GM21381 (cell line): Measurements from ENCODE around the gene KCNH3.

Source experiments
- ATAC-seq: cut with Tn5 transposase; IDR thresholded peaks from one replicate; pipeline ENCODE4 v1.9.1; 2021; ENCODE audit warnings: mild to moderate bottlenecking, moderate library complexity; ENCODE audit not compliant: unreplicated experiment

Gene KCNH3

DNA sequence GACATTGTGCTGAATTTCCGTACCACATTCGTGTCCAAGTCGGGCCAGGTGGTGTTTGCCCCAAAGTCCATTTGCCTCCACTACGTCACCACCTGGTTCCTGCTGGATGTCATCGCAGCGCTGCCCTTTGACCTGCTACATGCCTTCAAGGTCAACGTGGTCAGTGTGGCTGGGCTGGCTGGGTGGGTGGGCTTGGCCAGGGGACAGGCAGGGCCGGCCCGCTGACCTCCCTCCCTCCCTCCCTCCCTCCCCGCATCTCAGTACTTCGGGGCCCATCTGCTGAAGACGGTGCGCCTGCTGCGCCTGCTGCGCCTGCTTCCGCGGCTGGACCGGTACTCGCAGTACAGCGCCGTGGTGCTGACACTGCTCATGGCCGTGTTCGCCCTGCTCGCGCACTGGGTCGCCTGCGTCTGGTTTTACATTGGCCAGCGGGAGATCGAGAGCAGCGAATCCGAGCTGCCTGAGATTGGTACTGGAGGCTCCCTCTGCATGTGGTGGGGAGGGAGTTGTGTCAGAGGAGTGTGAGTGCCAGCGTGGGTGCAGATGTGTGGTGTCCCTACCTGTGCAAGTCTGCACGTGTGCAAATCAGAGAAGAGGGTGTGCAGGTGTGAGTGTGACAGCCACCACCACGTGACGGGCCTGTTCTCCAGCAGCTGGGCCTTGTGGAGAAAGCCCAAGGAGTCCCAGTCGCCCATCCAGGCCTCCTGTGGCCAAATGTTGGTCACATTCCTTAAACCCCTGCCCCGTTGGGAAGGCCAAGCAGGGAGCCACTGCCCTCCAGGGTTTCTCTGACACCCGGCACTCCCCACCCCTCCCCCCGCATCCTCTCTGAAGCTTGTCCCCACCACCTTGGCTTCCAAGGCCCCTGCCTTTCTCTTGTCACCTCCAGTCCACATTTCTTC is 5.3 kb downstream of the KCNH3 start:
- ATAC-seq: no peak

DNA sequence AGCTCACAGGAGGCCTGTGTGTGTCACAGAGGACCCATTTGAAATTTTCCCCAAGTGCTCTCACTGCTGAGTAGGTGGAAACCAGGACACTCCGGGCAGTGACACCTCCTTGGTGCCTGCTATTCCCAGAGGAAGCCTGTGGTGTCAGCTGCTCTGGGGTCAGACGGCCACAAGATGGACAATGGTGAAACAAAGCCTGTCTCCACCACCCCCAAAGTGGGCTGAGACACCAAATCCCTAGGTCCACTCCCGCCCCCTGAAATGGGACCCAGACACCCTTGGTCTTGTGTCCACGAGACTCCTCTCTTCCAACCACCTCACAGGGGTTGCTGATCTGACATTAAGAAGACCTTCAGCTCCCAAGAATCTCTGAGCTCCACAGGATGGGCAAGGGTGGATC is 7.0 kb downstream of the KCNH3 start:
- ATAC-seq: no peak

DNA sequence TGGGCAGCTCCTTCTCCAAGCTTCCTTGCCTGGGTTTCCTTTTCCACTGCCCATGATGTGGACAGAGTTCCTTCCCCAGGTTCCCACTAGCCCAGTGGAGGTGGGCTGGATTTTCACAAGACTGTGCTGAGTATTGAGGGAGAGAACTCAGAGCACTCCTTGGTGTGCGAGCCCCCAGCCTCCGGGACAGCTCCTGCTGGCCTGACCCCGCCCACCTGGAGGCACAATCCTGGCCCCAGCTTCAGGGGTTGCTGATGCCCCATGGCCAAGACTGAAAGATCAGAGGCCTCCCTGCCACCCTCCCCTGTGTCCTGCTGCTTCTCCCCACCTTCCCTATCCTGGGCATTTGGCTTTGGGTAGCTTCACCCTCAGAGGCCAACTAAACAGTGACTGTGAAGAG is 7.7 kb downstream of the KCNH3 start:
- no peak for ATAC-seq

DNA sequence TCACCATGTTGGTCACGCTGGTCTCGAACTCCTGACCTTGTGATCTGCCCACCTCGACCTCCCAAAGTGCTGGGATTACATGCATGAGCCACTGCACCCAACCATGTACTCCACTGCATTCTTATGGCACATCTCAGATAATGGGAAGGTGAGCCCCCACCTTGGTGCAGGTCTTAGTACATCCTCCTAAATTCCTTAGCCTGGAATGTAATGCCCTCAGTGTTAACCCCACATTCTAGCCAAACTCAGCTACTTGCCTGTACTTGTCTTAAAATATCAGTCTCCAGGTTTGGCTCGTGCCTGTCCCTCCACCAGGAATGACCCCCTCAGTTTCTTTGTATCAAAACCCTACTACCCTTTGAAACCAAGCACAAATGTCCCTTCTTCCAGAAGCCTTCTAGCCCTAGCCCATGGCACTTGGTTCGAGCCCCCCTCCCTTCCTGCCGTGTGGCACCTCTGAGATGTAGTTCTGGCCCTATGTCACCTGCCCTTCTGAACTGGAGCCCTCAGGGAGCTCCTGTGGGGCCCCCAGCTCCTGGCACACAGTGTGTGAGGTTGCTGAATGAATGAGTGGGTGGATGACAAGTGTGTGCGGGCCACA is 8.4 kb downstream of the KCNH3 start:
- ATAC-seq: no peak

DNA sequence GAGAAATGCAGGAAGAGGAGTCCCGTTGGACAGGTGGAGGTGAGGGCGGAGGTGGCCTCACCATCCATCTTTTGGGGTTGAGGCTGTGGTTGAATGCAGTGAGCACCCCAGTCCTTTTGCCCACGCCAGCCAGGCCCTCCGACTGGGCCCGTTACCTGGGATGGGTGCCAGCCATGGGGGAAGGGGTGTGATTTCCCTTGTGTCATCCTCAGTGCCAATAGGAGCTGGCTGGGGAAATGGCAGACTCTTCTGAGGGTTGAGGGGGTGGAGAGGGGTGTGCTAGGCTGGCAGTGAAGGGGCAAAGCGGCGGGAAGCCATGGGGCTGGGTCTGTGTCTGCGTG is 9.6 kb downstream of the KCNH3 start:
- no peak for ATAC-seq

DNA sequence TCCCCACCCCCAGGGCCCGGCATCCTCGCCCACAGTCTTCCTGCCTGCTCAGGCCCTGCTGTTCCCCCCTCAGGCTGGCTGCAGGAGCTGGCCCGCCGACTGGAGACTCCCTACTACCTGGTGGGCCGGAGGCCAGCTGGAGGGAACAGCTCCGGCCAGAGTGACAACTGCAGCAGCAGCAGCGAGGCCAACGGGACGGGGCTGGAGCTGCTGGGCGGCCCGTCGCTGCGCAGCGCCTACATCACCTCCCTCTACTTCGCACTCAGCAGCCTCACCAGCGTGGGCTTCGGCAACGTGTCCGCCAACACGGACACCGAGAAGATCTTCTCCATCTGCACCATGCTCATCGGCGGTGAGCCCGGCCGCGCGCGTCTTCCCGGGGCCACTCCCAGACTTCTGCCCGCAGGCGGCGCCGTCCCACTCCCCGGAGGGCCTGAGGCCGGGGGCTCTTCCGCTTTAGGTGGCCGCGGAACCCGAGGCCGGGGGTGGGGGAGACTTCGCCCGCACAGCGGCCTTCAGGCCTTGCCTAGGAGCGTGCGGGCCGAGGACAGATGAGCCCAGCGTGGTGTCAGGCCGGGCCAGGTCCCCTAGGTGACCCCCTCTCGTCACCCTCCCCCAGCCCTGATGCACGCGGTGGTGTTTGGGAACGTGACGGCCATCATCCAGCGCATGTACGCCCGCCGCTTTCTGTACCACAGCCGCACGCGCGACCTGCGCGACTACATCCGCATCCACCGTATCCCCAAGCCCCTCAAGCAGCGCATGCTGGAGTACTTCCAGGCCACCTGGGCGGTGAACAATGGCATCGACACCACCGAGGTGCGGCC is 10.2 kb downstream of the KCNH3 start:
- ATAC-seq: no peak

DNA sequence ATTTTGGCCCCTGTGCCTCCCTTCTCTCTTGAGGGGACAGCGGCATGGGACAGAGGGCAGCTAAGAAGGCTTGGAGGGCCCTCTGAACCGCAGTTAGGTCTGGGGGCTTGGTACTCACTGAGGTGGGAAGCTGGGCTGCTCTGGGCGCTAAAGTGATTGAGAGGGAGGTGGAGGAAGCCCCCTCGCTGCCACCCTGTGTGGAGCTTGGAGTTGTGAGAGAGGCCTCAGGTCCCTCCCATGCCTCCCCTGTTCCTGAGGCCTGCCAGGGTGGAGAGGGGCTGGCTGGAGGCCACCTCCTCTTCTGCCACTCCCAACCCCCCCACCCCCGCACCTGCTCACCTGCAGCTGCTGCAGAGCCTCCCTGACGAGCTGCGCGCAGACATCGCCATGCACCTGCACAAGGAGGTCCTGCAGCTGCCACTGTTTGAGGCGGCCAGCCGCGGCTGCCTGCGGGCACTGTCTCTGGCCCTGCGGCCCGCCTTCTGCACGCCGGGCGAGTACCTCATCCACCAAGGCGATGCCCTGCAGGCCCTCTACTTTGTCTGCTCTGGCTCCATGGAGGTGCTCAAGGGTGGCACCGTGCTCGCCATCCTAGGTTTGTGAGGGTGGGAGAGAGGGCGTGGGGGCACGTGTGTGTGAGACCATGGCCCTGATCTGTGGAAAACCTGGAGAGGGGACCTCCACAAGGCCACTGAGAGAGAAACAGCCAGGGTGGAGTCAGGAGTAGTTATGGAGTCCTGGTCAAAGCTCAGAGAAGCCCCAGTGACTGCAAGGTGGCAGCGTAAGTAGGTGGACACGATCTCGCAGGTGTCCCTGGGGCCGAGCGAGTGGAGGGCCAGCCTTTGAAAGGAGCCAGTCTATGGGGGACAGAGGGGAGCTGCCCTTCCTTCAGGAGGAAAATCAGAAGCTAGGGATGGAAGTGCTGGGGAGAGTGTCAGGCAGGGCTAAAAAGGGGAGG is 11.2 kb downstream of the KCNH3 start:
- no peak for ATAC-seq

DNA sequence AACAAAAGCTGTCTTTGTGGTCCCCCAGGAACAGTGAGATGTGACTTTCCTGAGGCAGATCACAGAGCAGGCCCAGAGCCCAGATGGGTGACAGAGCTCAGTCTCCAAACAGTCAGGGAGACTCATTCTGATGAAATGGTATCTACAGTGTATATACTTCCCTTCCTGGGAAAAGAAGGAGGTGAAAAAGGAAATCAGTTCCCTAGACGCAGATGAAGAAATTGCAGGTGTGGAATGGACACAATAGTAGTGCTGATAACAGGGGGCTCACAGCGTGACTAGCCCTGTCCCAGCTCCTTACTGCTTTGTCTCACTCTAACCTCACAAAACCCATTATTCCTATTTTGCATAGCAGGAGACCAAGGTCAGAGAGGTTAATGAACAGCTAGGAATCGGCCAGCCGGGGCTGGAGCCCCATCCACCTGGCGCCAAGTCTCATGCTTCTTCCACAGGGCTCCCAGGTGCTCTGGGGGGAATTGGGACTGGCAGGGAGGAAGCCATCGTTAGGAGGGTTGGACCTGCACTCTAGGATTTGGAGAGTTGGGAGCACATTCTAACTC is 11.9 kb downstream of the KCNH3 start:
- ATAC-seq: no peak

DNA sequence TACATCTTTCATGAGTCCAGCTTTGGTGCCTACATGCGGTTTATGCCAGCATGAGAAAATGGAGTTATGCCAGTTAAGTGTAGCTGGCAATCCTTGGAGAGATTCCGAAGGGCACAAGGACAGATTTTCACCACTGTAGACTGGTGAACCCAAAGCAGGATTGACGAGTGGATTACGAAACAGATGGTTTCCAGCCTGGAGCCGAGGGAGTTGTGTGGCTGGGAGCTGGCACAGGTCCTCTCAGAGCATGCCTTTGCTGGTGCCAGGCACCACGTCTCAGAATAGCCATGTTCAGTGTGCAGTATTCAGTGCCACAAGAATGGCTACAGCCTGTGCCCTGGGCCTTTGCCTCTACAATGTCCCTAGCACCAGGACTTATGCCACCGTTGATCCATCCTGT is 13.2 kb downstream of the KCNH3 start:
- no peak for ATAC-seq

DNA sequence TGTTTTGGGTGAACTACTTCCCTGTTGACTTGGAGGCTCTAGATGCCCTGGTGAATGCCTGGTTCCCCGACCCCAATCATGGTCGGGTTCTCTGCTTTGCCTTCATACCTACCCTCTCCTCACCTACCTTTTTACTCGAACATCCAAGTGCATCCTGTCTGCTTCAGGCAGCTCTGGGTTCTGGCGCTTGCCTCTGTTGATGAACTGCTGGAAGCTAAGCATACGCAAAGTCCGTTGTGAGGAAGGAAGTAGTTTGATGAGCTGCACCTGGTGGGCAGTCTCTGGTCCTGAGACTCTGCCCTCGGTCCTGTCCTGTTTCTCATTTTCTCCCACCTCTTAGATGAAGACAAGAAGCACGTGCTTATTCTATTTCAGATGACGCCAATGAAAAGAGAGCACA is 13.6 kb downstream of the KCNH3 start:
- ATAC-seq: no peak

DNA sequence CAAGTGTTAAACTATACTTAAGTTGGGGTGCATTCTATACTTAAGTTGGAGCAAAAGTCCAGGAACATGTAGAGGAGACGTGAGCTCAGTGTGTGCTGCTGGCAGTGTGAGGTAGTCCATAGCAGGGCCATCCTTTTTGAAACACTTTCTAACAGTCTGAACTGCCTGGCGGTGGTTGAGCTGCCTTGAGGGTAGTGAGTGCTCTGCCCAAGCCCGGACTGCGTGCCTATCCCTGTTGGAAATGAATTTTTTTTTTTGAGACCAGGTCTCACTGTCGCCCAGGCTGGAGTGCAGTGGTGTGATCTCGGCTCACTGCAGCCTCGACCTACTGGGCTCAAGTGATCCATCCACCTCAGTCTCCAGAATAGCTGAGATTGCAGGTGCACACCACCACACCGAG is 14.1 kb downstream of the KCNH3 start:
- no peak for ATAC-seq

DNA sequence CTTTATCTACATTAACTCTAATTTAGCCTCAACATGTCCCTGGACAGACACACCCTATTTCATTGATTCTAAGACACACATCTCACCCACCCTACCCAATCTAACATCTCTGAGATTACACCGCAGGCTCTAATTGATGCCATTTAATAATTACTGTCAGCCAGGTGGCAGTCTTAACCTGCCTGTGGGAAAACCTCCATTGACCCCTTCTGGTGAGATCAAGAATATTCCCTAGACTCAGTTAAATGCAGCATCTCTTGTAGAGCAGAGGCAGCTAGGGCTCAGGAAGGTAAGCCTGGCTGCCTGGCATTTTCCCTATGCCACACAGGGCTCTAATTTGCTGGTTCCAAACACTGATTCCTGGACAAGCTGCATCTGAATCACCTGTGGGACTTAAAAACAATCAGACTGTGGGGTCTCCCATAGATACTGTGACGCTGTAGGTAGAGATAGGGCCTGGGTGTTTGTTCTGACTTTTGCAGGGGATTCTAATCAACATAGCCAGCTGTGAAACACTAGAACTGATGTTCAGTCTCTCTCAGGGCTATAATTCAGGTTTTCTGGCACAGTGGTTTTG is 14.8 kb downstream of the KCNH3 start:
- ATAC-seq: no peak

DNA sequence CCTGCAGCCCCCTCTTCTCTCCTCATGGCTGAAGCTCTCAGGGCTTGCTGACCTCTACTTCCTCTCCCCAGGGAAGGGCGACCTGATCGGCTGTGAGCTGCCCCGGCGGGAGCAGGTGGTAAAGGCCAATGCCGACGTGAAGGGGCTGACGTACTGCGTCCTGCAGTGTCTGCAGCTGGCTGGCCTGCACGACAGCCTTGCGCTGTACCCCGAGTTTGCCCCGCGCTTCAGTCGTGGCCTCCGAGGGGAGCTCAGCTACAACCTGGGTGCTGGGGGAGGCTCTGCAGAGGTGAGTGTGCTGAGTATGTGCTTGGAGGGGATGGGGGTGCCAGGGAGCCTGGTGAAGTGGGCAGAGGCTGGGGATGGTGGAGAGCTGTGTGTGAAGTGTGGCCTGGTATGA is 15.4 kb downstream of the KCNH3 start:
- ATAC-seq: no peak

DNA sequence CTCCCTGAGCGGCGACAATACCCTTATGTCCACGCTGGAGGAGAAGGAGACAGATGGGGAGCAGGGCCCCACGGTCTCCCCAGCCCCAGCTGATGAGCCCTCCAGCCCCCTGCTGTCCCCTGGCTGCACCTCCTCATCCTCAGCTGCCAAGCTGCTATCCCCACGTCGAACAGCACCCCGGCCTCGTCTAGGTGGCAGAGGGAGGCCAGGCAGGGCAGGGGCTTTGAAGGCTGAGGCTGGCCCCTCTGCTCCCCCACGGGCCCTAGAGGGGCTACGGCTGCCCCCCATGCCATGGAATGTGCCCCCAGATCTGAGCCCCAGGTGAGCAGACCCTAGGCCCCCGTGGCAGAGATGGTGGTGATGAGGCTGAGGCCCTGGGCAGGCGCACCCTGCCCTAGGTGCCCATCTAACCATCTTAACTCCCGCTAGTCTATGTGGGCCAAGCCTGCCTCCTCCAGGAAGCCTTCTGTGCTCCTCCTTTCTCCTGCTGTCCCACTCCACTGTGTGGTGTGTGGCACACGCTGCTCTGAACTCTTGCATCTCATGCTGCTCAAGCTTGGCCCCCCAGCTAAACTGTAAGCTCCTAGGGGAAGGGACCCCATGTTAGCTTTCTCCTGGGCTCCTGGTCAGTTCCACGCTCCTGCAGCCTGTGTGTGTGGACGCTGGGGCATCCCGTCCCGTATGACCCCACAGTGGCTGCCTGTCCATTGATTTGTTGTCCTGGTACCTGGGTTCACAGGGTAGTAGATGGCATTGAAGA is 17.0 kb downstream of the KCNH3 start:
- no peak for ATAC-seq

DNA sequence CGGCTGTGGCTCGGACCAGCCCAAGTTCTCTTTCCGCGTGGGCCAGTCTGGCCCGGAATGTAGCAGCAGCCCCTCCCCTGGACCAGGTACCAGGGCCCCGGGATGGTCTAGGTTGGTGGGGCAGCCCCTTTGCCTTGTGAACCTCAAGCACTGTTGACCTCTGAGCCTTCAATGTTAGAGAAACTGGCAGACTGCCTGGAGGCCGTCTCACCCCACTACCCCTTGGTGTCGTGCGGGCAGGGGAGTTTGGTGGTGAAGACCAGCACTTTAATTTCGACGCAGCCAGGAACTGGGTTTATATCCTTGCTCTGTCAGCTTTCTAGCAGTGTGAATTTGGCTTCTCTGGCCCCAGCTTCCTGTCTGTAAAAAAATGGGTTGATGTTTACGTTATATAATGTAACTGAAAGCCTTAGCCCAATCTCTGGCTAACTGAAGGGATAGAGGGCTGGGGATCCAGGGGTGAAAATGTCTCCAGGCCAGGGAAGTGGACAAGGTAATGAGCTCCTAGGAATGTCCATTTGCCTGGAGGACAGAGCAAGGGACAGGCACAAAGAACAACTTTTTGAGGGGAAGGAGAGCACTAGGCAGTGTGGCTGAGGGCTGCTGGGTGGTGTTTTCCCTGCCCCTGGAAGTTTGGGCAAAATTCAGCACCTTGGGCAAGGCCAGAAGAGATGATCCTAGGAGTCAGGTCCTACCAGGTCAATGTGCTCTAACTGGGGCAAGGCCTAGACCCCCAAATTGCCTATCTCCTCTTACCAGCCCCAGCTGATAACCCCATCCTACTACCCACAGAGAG is 17.8 kb downstream of the KCNH3 start:
- no peak for ATAC-seq

DNA sequence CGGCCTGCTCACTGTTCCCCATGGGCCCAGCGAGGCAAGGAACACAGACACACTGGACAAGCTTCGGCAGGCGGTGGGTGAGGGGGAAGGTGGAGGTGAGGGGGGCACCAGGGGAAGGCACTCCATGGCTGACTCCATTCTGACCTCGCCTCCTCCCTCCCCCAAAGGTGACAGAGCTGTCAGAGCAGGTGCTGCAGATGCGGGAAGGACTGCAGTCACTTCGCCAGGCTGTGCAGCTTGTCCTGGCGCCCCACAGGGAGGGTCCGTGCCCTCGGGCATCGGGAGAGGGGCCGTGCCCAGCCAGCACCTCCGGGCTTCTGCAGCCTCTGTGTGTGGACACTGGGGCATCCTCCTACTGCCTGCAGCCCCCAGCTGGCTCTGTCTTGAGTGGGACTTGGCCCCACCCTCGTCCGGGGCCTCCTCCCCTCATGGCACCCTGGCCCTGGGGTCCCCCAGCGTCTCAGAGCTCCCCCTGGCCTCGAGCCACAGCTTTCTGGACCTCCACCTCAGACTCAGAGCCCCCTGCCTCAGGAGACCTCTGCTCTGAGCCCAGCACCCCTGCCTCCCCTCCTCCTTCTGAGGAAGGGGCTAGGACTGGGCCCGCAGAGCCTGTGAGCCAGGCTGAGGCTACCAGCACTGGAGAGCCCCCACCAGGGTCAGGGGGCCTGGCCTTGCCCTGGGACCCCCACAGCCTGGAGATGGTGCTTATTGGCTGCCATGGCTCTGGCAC is 18.5 kb downstream of the KCNH3 start:
- no peak for ATAC-seq

DNA sequence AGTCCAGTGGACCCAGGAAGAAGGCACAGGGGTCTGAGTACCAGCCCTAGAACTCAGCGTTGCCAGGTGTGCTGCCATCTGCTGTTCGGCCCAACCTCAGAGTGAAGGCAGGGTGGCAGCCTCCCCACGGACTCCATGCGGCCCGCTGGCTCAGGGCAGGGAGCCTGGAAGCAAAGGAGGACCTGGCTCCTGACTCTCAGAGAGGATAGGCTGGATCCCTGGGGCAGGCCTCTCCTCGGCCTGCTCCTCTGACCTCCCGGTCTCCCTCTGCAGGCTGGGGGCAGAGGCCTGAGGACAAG is 19.0 kb downstream of the KCNH3 start:
- ATAC-seq: no peak

DNA sequence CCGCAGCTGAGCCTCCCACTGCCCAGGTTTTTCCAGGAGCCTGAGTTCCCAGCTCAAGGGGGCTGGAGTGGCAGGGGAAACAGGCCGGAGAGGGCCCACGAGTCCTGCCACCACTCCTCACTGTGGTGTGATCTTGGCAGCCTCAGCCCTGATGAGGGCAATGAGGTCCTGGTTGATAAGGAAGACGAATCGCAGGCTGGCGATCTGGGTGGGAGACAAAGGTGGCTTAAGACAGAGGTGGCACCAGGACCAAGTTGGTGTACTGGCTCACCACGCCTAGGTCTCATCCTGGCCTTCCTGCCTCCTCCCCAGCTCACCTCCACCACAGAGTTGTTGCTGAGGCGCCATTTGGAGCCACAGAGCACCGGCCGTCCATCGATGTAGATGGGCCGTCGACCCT is 19.7 kb downstream of the KCNH3 start:
- no peak for ATAC-seq
